DOHH2 (cell line): ENCODE measurements around the gene AAGAB.

Source experiments
- H3F3A ChIP-seq: fragments of 200-600 bp; sonication (generic), shearing (Covaris generic); 2 replicates; pipeline ENCODE4 v1.6.0; 2016; ENCODE audit warnings: antibody characterized with exemption, mild to moderate bottlenecking; ENCODE audit not compliant: control insufficient read depth, insufficient read depth
- H3K27ac ChIP-seq: fragments of 200-600 bp; sonication (generic); 2 replicates; pipeline ENCODE4 v1.5.1; 2014; ENCODE audit warnings: low read depth, mild to moderate bottlenecking, low read length, moderate library complexity
- H3K27me3 ChIP-seq: fragments of 200-600 bp; sonication (generic); 2 replicates; pipeline ENCODE4 v1.6.1; 2014; ENCODE audit warnings: mild to moderate bottlenecking, low read length, mixed read lengths; ENCODE audit not compliant: control insufficient read depth
- H3K36me3 ChIP-seq: fragments of 200-600 bp; sonication (generic); 2 replicates; pipeline ENCODE4 v1.6.1; 2014; ENCODE audit warnings: mild to moderate bottlenecking, low read length, moderate library complexity, mixed read lengths; ENCODE audit not compliant: control insufficient read depth
- H3K4me1 ChIP-seq: fragments of 200-600 bp; sonication (generic); 2 replicates; pipeline ENCODE4 v1.6.1; 2014; ENCODE audit warnings: mild to moderate bottlenecking, low read length, mixed read lengths; ENCODE audit not compliant: control insufficient read depth
- H3K4me2 ChIP-seq: fragments of 200-600 bp; sonication (generic); 2 replicates; pipeline ENCODE4 v1.6.0; 2014; ENCODE audit warnings: mild to moderate bottlenecking, low read length, moderate library complexity
- H3K4me3 ChIP-seq: fragments of 200-600 bp; sonication (generic); 2 replicates; pipeline ENCODE4 v1.5.1; 2014; ENCODE audit warnings: mild to moderate bottlenecking, low read length, mixed read lengths
- H3K79me2 ChIP-seq: fragments of 200-600 bp; sonication (generic); 2 replicates; pipeline ENCODE4 v1.6.1; 2014; ENCODE audit warnings: mild to moderate bottlenecking, low read length, mixed read lengths; ENCODE audit not compliant: control insufficient read depth
- H3K9me2 ChIP-seq: fragments of 200-600 bp; sonication (generic); replicated peaks from 2 replicates; pipeline ENCODE4 v1.6.1; 2014; ENCODE audit warnings: mild to moderate bottlenecking, low read length, mixed read lengths; ENCODE audit not compliant: control insufficient read depth
- H3K9me3 ChIP-seq: fragments of 200-600 bp; sonication (generic); 2 replicates; pipeline ENCODE4 v1.6.1; 2014; ENCODE audit warnings: antibody characterized with exemption, low read length, mixed read lengths; ENCODE audit not compliant: control insufficient read depth, insufficient read depth
- H4K20me1 ChIP-seq: fragments of 200-600 bp; sonication (generic); 2 replicates; pipeline ENCODE4 v1.6.0; 2014; ENCODE audit warnings: low read depth, mild to moderate bottlenecking, antibody characterized with exemption, low read length, moderate library complexity; ENCODE audit not compliant: control insufficient read depth, insufficient read depth
- EZH2phosphoT487 ChIP-seq: fragments of 200-600 bp; sonication (generic); IDR thresholded peaks from 2 replicates; pipeline ENCODE4 v1.6.1; 2017; ENCODE audit warnings: borderline replicate concordance, mild to moderate bottlenecking, antibody characterized with exemption, low read length, moderate library complexity, mixed read lengths
- TF ChIP-seq, protein P1 (sequence below): fragments of 200-600 bp; sonication (generic); IDR thresholded peaks from one replicate; pipeline ENCODE4 v1.5.1; 2014; ENCODE audit warnings: antibody characterized with exemption, mild to moderate bottlenecking, low read depth, low read length; ENCODE audit not compliant: poor library complexity, severe bottlenecking

Gene AAGAB

DNA sequence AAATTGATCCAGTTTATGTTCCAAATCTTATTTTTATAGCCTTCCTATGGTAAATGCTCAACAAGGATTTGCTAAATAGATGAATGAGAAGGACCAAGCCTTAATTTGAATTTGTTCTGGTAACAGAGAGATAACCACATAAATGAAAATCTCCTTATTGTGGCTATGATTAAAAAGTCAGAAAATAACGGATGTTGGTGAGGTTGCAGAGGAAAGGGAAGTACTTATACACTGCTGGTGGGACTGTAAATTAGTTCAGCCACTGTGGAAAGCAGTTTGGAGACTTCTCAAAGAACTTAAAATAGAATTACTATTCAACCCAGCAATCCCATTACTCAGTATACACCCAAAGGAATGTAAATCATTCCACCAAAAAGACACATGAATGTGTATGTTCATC, 26.2 kb downstream of the AAGAB start:
- Histone ChIP-seq H3K4me2 (no peak overlapping the region), H3K79me2 (no peaks in the 10 kb centered on the region), H3K27ac (no peak overlapping the region), H3F3A (no peaks in the 10 kb centered on the region), H3K9me2 (no peaks in the 10 kb centered on the region), H3K4me3 (no peak overlapping the region), H3K4me1 (peaks cover 23% of the 10 kb centered on the region), H3K36me3 (peaks cover 53% of the 10 kb centered on the region), H3K27me3 (no peaks in the 10 kb centered on the region), H3K9me3 (no peaks in the 10 kb centered on the region), H4K20me1 (no peaks in the 10 kb centered on the region)
- TF ChIP-seq EZH2phosphoT487 = no peak
- TF ChIP-seq, protein P1, sequence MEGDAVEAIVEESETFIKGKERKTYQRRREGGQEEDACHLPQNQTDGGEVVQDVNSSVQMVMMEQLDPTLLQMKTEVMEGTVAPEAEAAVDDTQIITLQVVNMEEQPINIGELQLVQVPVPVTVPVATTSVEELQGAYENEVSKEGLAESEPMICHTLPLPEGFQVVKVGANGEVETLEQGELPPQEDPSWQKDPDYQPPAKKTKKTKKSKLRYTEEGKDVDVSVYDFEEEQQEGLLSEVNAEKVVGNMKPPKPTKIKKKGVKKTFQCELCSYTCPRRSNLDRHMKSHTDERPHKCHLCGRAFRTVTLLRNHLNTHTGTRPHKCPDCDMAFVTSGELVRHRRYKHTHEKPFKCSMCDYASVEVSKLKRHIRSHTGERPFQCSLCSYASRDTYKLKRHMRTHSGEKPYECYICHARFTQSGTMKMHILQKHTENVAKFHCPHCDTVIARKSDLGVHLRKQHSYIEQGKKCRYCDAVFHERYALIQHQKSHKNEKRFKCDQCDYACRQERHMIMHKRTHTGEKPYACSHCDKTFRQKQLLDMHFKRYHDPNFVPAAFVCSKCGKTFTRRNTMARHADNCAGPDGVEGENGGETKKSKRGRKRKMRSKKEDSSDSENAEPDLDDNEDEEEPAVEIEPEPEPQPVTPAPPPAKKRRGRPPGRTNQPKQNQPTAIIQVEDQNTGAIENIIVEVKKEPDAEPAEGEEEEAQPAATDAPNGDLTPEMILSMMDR = no peak

DNA sequence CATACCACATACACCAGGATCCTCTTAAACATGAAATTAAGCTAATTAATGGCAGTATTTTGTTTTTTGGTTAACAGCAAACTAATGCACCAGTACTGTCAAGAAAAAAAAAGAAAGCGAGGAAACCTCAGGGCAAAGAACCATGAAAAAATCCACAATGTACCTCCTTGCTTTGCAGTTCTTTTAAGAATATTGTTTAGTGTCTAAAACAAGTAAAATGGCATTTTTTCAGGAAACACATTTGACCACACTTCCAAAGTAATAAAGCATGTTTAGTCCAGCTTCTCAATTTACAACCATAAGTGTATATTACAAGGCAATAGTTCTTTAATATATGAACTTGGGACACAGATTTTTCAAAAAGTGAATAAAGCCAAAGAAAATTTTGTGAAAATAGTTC, 26.6 kb downstream of the AAGAB start:
- Histone ChIP-seq H3K79me2 (no peaks in the 10 kb centered on the region), H3K4me3 (no peak overlapping the region), H3K9me2 (no peaks in the 10 kb centered on the region), H3K27me3 (no peaks in the 10 kb centered on the region), H3K9me3 (no peaks in the 10 kb centered on the region), H3K27ac (no peak overlapping the region), H3K4me1 (peaks cover 23% of the 10 kb centered on the region), H3K36me3 (peaks cover 49% of the 10 kb centered on the region), H3F3A (no peaks in the 10 kb centered on the region), H4K20me1 (no peaks in the 10 kb centered on the region), H3K4me2 (no peak overlapping the region)
- TF ChIP-seq, protein P1 = no peak
- TF ChIP-seq EZH2phosphoT487 = no peak

DNA sequence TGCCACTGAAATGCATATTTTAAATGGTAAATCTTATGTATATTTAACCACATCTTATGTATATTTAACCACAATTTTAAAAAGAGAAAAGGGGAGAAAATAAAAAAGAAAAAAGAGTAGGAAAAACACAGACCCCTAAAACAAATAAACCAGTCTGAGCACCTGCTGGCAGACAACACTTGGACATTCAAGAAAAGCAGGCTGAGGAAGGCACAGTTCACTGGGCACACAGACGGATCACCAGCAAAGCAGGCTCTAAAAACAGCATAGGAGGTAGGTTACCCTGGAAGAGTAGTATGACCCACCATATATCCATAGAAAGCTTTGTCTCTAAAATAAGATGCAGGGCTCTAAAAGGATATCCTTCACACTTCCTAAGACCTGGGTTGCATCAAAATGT, 27.0 kb downstream of the AAGAB start:
- Histone ChIP-seq H3K4me2 (no peak overlapping the region), H3K79me2 (no peaks in the 10 kb centered on the region), H3K4me1 (peaks cover 23% of the 10 kb centered on the region), H3K9me3 (no peaks in the 10 kb centered on the region), H3K27me3 (no peaks in the 10 kb centered on the region), H3K9me2 (no peaks in the 10 kb centered on the region), H3K27ac (no peak overlapping the region), H4K20me1 (no peaks in the 10 kb centered on the region), H3K36me3 (peaks cover 44% of the 10 kb centered on the region), H3F3A (no peaks in the 10 kb centered on the region), H3K4me3 (no peak overlapping the region)
- TF ChIP-seq, protein P1 = no peak
- TF ChIP-seq EZH2phosphoT487 = no peak

DNA sequence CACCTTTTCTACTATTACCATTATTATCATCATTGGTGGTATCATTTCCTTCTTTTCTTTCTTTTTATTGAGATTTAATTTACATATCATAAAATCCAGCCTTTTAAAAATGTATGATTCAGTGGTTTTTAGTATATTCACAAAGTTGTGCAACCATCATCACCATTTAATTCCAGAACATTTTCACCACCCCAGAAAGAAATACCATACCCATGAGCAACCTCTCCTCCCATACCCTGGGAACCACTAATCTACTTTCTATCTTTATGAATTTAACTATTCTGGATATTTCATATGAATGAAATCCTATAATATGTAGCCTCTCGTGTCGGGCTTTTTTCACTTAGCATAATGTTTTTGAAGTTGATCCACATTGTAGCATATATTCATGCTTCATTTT, 29.1 kb downstream of the AAGAB start:
- Histone ChIP-seq H3F3A (no peaks in the 10 kb centered on the region), H3K27ac (no peak overlapping the region), H3K4me2 (no peak overlapping the region), H3K79me2 (no peaks in the 10 kb centered on the region), H3K4me1 (peaks cover 23% of the 10 kb centered on the region), H3K27me3 (no peaks in the 10 kb centered on the region), H3K4me3 (no peak overlapping the region), H4K20me1 (no peaks in the 10 kb centered on the region), H3K9me3 (no peaks in the 10 kb centered on the region), H3K9me2 (no peaks in the 10 kb centered on the region), H3K36me3 (peaks cover 32% of the 10 kb centered on the region; the same call in 1 of the 2 replicates)
- TF ChIP-seq, protein P1 = no peak
- TF ChIP-seq EZH2phosphoT487 = no peak
